A673 (cell line): ENCODE results near the gene ZNF213. TPM values are rescaled to one million over a fixed set of nuclear protein-coding genes. Genes with fewer than 3 reads are reported as not detected.

ENCODE experiments used
- BruUV-seq: library from RNA; stranded (reverse); fragments of 400-500 nt; replicated peaks from 2 replicates; lab custom pipeline; 2021; lab: Mats Ljungman, UMichigan
- CTCF ChIA-PET: fragments of 300-600 bp; sonication (Branson Sonifier 250); formaldehyde crosslinking; loops from one replicate; lab custom pipeline; 2022; ENCODE audit warnings: antibody characterized with exemption; lab: Charles Lee
- POLR2A ChIA-PET: fragments of 300-600 bp; sonication (Branson Sonifier 250); formaldehyde crosslinking; loops from one replicate; lab custom pipeline; 2022; ENCODE audit warnings: antibody characterized with exemption; ENCODE audit not compliant: low non-redundant PET; lab: Charles Lee
- DNase-seq: peaks from one replicate; pipeline ENCODE4 v3.0.0-alpha.2; 2015; ENCODE audit warnings: low spot score
- H3K27ac ChIP-seq: fragments of 200-600 bp; sonication (generic); 2 replicates; pipeline ENCODE4 v1.5.1; 2016; ENCODE audit warnings: mixed run types, low read depth, mild to moderate bottlenecking, mixed read lengths, antibody characterized with exemption, low read length; ENCODE audit not compliant: poor library complexity, severe bottlenecking
- H3K27me3 ChIP-seq: fragments of 200-600 bp; sonication (generic); replicated peaks from 2 replicates; pipeline ENCODE4 v1.6.1; 2017; ENCODE audit warnings: mixed run types, low read depth, mild to moderate bottlenecking, mixed read lengths, antibody characterized with exemption, low read length; ENCODE audit not compliant: insufficient read depth, poor library complexity
- H3K36me3 ChIP-seq: fragments of 200-600 bp; sonication (generic); 2 replicates; pipeline ENCODE4 v1.6.1; 2016; ENCODE audit warnings: mixed run types, mild to moderate bottlenecking, mixed read lengths, antibody characterized with exemption, low read length; ENCODE audit not compliant: insufficient read depth, poor library complexity, severe bottlenecking
- H3K4me1 ChIP-seq: fragments of 200-600 bp; sonication (generic); 2 replicates; pipeline ENCODE4 v1.6.1; 2017; ENCODE audit warnings: mixed run types, mild to moderate bottlenecking, mixed read lengths, antibody characterized with exemption, low read length; ENCODE audit not compliant: insufficient read depth, poor library complexity, severe bottlenecking
- H3K4me3 ChIP-seq: fragments of 200-600 bp; sonication (generic); 2 replicates; pipeline ENCODE4 v1.5.1; 2016; ENCODE audit warnings: low read depth, mixed run types, mild to moderate bottlenecking, mixed read lengths, low read length; ENCODE audit not compliant: poor library complexity, severe bottlenecking
- H3K9me3 ChIP-seq: fragments of 200-600 bp; sonication (generic); 2 replicates; pipeline ENCODE4 v1.6.1; 2016; ENCODE audit warnings: mixed run types, low read depth, mild to moderate bottlenecking, mixed read lengths, antibody characterized with exemption, low read length; ENCODE audit not compliant: poor library complexity, severe bottlenecking
- EZH2 ChIP-seq: fragments of 200-600 bp; sonication (generic); IDR thresholded peaks from 2 replicates; pipeline ENCODE4 v1.6.1; 2017; ENCODE audit warnings: borderline replicate concordance, low read depth, mild to moderate bottlenecking, mixed read lengths, antibody characterized with exemption, low read length; ENCODE audit not compliant: poor library complexity, severe bottlenecking
- intact Hi-C: fragments of 100-400 bp; cut with micrococcal nuclease; formaldehyde crosslinking; loops from one replicate; pipeline ENCODE4 v1.10.0; 2022; ENCODE audit not compliant: unreplicated experiment
- total RNA-seq: library from RNA; stranded (reverse); gene quantifications from 2 replicates; pipeline ENCODE4 v1.2.3, GENCODE V29; 2021
- TF ChIP-seq, protein P1 (sequence below): fragments of 300-800, 200-600 bp; sonication (generic); conservative IDR thresholded peaks from 2 replicates; pipeline ENCODE4 v1.5.1; 2017; ENCODE audit warnings: low read depth, mild to moderate bottlenecking, antibody characterized with exemption, low read length, moderate library complexity, mixed read lengths

ZNF213 gene
- total RNA-seq, 1 experiment from 2014 or later, result 16.0 TPM

- CTCF ChIA-PET, result no interaction called here
Observed at GRCh38 chr16:3155972-3156371, 21.1 kb downstream of the ZNF213 start.

DNA sequence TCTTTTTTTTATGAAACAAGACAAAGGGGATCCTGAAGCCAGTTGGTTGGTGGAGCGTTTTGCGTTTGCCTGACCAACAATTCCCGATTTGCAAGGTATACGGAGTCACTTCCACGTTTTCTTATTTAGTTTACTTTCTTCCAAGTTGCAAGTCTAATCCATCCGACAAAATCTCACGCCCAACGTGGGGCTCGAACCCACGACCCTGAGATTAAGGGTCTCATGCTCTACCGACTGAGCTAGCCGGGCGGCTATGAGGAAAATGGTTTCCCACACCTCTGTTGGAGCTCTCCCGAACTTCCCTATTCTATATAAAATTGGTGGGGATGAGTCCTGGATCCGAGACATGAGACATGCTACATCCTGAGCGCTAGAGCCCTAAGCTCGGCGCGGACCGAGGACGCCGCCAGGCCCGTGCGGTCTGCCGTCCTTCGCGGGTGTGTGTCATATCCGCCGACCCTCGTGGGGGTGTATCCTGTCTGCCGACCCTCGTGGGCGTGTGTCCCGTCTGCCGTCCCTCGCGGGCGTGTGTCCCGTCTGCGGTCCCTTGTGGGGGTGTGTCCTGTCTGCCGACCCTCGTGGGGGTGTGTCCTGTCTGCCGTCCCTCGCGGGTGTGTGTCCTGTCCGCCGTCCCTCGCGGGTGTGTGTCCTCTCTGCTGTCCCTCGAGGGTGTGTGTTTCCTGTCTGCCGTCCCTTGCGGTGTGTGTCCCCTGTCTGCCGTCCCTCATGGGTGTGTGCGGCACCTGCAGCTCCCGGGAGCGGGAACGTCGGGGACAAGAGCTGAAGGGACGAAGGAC lies 22.6 kb downstream of the ZNF213 start:
- CTCF ChIA-PET, result no interaction called here
- TF ChIP-seq, protein P1, sequence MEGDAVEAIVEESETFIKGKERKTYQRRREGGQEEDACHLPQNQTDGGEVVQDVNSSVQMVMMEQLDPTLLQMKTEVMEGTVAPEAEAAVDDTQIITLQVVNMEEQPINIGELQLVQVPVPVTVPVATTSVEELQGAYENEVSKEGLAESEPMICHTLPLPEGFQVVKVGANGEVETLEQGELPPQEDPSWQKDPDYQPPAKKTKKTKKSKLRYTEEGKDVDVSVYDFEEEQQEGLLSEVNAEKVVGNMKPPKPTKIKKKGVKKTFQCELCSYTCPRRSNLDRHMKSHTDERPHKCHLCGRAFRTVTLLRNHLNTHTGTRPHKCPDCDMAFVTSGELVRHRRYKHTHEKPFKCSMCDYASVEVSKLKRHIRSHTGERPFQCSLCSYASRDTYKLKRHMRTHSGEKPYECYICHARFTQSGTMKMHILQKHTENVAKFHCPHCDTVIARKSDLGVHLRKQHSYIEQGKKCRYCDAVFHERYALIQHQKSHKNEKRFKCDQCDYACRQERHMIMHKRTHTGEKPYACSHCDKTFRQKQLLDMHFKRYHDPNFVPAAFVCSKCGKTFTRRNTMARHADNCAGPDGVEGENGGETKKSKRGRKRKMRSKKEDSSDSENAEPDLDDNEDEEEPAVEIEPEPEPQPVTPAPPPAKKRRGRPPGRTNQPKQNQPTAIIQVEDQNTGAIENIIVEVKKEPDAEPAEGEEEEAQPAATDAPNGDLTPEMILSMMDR, result no peak
- TF ChIP-seq EZH2, result no peak
- intact Hi-C loops, result loop anchor here (10.0 kb wide), 1 partner anchor 103 kb away; no protein-coding TSS in a partner anchor
- no peaks in the 10 kb centered on the region for H3K36me3 ChIP-seq
- peak overlapping the region; percentile 94 for H3K4me3 ChIP-seq
- TSS peak; percentile 100 for BruUV-seq
- peak; percentile 96 for DNase-seq
- POLR2A ChIA-PET, result no interaction called here
- no peak overlapping the region for H3K27ac ChIP-seq
- H3K4me1 ChIP-seq, result no peaks in the 10 kb centered on the region
- no peaks in the 10 kb centered on the region for H3K9me3 ChIP-seq
- H3K27me3 ChIP-seq, result no peaks in the 10 kb centered on the region

More at GRCh38 chr16:3155972-3156371, 21.1 kb downstream of the ZNF213 start:
- Histone ChIP-seq H3K27ac (no peak overlapping the region), H3K4me1 (no peaks in the 10 kb centered on the region), H3K4me3 (no peak overlapping the region), H3K9me3 (no peaks in the 10 kb centered on the region), H3K27me3 (no peaks in the 10 kb centered on the region), H3K36me3 (no peaks in the 10 kb centered on the region)
- BruUV-seq, result no TSS peak
- TF ChIP-seq, protein P1, result no peak
- no peak for TF ChIP-seq EZH2
- POLR2A ChIA-PET, result interaction anchor here (0.6 kb wide), 1 partner anchor 524 kb away, joined by 3 read pairs; no protein-coding TSS in a partner anchor
- DNase-seq, result no peak
- intact Hi-C loops, result loop anchor here (10.0 kb wide), 1 partner anchor 101 kb away; no protein-coding TSS in a partner anchor

- BruUV-seq, result no TSS peak
- no peak for DNase-seq
- no peak overlapping the region for H3K27ac ChIP-seq
- H3K36me3 ChIP-seq, result no peaks in the 10 kb centered on the region
- H3K4me3 ChIP-seq, result peak overlapping the region; percentile 94
- POLR2A ChIA-PET, result no interaction called here
- no peaks in the 10 kb centered on the region for H3K4me1 ChIP-seq
- no peaks in the 10 kb centered on the region for H3K9me3 ChIP-seq
- no peaks in the 10 kb centered on the region for H3K27me3 ChIP-seq
- intact Hi-C loops, result loop anchor here (10.0 kb wide), 1 partner anchor 103 kb away; no protein-coding TSS in a partner anchor
- CTCF ChIA-PET, result no interaction called here
- TF ChIP-seq EZH2, result no peak
- TF ChIP-seq, protein P1, result no peak
Observed at GRCh38 chr16:3158026-3158509, 23.2 kb downstream of the ZNF213 start.
